Skeletal muscle cell (primary cell): Measurements from ENCODE around the gene FNDC3A.
"Not testable (repeated sequence)": the region's sequence is repeated elsewhere in the genome, so short reads cannot be mapped to it uniquely, and the experiment has no call there.

Source experiments
- DNase-seq: peaks from one replicate; pipeline ENCODE4 v3.0.0-alpha.2; 2010; ENCODE audit warnings: low read depth
- H3K4me3 ChIP-seq: 2 replicates; pipeline ENCODE4 v1.5.1; 2011; ENCODE audit warnings: low read depth, mild to moderate bottlenecking, control low read depth, low read length, moderate library complexity

Gene FNDC3A

GRCh38 chr13:49116873-49117272 is 141.2 kb downstream of the FNDC3A start:
- DNase-seq = no peak
- no peak overlapping the region for H3K4me3 ChIP-seq

GRCh38 chr13:49118455-49118854 is 142.7 kb downstream of the FNDC3A start:
- DNase-seq, H3K4me3 ChIP-seq: not testable (repeated sequence)

- no peak overlapping the region for H3K4me3 ChIP-seq
- DNase-seq = peak; percentile 40
Observed at GRCh38 chr13:49124693-49125304, 149.1 kb downstream of the FNDC3A start.

GRCh38 chr13:49125964-49126524 is 150.3 kb downstream of the FNDC3A start:
- no peak for DNase-seq
- no peak overlapping the region for H3K4me3 ChIP-seq

- DNase-seq = no peak
- H3K4me3 ChIP-seq = no peak overlapping the region
Observed at GRCh38 chr13:49132479-49133002, 156.8 kb downstream of the FNDC3A start.

- H3K4me3 ChIP-seq = no peak overlapping the region
- DNase-seq = no peak
Observed at GRCh38 chr13:49134305-49134704, 158.6 kb downstream of the FNDC3A start.

- not testable (repeated sequence) for H3K4me3 ChIP-seq, DNase-seq
Observed at GRCh38 chr13:49137138-49137643, 161.5 kb downstream of the FNDC3A start.

- no peak for DNase-seq
- H3K4me3 ChIP-seq = no peak overlapping the region
Observed at GRCh38 chr13:49140910-49141611, 165.3 kb downstream of the FNDC3A start.

- no peak overlapping the region for H3K4me3 ChIP-seq
- no peak for DNase-seq
Observed at GRCh38 chr13:49146950-49147355, 171.2 kb downstream of the FNDC3A start.

- H3K4me3 ChIP-seq = no peak overlapping the region
- no peak for DNase-seq
Observed at GRCh38 chr13:49148405-49148804, 172.7 kb downstream of the FNDC3A start.

GRCh38 chr13:49157955-49158584 is 182.4 kb downstream of the FNDC3A start:
- H3K4me3 ChIP-seq, DNase-seq: not testable (repeated sequence)

- H3K4me3 ChIP-seq, DNase-seq: not testable (repeated sequence)
Observed at GRCh38 chr13:49163162-49163561, 187.4 kb downstream of the FNDC3A start.

- DNase-seq = no peak
- H3K4me3 ChIP-seq = no peak overlapping the region
Observed at GRCh38 chr13:49164712-49165111, 189.0 kb downstream of the FNDC3A start.

- DNase-seq = peak; percentile 25
- H3K4me3 ChIP-seq = no peak overlapping the region
Observed at GRCh38 chr13:49165798-49166752, 190.4 kb downstream of the FNDC3A start.

- H3K4me3 ChIP-seq = no peak overlapping the region
- DNase-seq = no peak
Observed at GRCh38 chr13:49171359-49171758, 195.6 kb downstream of the FNDC3A start.

- no peak overlapping the region for H3K4me3 ChIP-seq
- no peak for DNase-seq
Observed at GRCh38 chr13:49183672-49184325, 208.1 kb downstream of the FNDC3A start.

GRCh38 chr13:49184621-49185020 is 208.9 kb downstream of the FNDC3A start:
- no peak for DNase-seq
- no peak overlapping the region for H3K4me3 ChIP-seq

GRCh38 chr13:49185264-49185663 is 209.6 kb downstream of the FNDC3A start:
- no peak overlapping the region for H3K4me3 ChIP-seq
- DNase-seq = no peak
